ENCODE data around the gene WWP2.
"Not testable (repeated sequence)": the region's sequence is repeated elsewhere in the genome, so short reads cannot be mapped to it uniquely, and the experiment has no call there.

WWP2 gene

DNA sequence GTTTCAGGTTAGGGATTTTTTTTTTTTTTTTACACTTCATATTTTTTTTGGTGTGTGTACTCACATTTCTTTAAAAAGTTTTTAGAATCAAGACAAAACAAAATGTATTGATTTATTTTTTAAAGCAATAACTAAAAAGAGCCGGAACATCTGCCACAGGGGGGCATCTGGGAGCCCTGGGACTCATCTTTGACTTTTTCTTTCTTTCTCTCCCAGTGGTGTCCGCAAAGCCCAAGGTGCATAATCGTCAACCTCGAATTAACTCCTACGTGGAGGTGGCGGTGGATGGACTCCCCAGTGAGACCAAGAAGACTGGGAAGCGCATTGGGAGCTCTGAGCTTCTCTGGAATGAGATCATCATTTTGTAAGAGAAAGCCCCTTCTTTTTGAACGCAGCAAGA is 36.3 kb downstream of the WWP2 start:
- DNase-seq = no peak

- no peak for DNase-seq
These were observed 37.5 kb downstream of the WWP2 start for GRCh38 chr16:69799611-69800031.

GRCh38 chr16:69804297-69804696 is 42.2 kb downstream of the WWP2 start:
- no peak for DNase-seq

GRCh38 chr16:69806776-69807175 is 44.6 kb downstream of the WWP2 start:
- DNase-seq = not testable (repeated sequence)

DNA sequence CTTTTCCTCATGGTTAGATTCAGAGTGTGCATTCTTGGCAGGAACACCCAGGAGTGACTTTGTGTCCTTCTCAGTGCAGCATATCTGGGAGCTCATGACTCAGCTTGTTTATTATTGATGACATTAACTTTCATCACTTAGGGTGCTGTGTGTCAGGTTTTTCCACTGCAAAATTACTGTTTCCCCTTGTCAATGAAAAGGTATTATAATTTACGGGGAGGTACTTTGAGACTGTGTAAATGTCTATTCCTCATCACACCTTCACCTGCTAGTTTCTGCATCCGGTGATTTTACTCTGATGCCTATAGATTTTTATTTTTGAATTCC is 50.5 kb downstream of the WWP2 start:
- no peak for DNase-seq

GRCh38 chr16:69814078-69814477 is 51.9 kb downstream of the WWP2 start:
- DNase-seq = no peak

DNA sequence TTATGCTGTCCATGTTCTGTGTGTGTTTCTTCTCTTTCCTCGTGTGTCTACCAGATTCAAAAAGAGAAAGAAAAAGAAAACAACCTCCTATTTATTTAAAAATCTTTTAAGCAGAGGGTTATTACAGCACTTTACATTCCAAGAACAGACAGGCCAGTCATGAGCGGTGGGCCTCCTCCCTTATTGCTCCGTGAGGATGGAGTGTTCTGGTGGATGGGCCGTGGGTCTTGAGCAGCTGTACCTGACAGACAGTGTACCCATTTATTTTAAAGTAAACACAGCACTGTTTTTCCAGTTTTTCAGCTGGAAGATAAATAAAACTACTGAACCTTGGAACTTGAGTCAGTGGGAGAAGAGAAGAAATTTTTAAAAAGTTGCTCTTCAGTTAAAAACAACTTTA is 52.4 kb downstream of the WWP2 start:
- DNase-seq = no peak

DNA sequence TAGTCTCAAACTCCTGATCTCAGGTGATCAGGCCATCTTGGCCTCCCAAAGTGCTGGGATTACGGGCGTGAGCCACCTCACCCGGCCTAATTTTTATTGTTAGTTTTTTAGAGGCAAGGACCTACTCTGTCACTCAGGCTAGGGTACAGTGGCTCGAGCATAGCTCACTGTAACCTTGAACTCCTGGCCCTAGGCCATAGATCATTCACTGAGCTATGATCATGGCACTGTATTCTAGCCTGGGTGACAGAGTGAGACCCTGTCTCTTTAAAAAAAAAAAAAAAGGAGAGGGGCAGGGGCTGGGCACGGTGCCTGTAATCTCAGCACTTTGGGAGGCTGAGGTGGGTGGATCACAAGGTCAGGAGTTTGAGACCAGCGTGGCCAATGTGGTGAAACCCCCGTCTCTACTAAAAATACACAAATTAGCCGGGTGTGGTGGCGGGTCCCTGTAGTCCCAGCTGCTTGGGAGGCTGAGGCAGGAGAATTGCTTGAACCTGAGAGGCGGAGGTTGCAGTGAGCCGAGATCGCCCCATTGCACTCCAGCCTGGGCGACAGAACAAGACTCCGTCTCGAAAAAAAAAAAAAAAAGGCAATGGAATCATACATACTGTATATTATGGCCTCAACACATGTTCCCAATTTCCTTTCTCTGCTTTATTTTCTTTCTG is 53.2 kb downstream of the WWP2 start:
- DNase-seq = not testable (repeated sequence)

DNA sequence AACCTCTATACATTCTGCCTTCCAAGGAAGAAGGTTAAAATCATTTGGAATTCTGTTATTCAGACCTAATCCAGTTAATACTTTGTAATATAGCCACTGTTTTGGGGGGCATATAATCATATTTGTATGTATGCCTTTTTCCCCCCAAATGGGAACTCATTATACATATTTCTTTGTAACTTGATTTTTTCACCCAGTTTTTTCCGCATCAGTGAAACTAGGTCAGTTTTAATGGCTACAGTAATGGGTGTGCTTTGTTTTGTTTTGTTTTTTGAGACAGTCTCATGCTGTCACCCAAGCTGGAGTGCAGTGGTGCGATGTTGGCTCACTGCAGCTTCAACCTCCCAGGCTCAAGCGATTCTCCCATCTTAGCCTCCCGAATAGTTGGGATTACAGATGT is 54.9 kb downstream of the WWP2 start:
- DNase-seq = no peak

GRCh38 chr16:69818891-69819545 is 56.9 kb downstream of the WWP2 start:
- no peak for DNase-seq

DNA sequence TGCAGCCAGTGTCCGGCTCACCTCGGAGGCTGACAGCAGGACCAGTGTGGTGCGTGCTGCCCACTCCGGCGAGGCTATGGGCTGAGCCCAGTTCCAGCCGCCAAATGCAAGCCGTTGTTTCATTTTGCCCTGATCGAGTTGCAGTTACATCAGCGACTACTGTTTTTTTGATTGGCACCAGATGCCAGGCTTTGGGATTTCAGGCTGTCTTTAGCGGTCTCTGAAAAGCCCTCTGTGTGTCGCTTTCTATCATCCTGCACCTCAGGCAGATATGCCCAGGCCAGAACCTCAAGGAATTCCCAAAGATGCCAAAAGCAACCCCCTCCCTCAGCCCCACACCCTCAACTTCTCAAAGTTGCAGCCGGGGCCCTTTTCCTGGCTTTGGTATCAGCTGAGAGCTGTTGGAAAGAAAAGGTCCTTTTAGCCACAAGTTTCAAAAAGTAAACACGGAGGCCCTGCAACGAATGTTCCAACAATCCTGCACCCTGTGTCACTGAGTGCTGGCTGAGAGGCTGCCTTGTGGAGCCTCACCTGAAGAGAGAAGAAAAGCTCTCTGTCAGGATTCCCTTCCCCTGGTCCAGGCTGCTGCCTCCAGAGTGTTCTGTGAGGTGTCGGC is 58.9 kb downstream of the WWP2 start:
- DNase-seq = no peak

DNA sequence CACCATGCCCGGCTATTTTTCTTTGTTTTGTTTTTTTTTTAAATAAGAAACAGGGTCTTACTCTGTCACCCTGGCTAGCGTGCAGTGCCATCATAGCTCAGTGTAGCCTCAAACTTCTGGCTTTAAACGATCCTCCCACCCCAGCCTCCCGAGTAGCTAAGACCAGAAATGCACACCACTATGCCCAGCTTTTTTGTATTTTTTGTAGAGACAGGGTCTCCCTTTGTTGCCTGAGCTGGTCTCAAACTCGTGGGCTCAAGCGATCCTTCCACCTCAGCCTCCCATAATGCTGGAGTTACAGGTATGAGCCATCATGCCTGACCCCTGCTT is 59.7 kb downstream of the WWP2 start:
- DNase-seq = no peak

- DNase-seq = no peak
These were observed 60.2 kb downstream of the WWP2 start for GRCh38 chr16:69822174-69822935.

GRCh38 chr16:69823831-69824563 is 61.9 kb downstream of the WWP2 start:
- DNase-seq = no peak

DNA sequence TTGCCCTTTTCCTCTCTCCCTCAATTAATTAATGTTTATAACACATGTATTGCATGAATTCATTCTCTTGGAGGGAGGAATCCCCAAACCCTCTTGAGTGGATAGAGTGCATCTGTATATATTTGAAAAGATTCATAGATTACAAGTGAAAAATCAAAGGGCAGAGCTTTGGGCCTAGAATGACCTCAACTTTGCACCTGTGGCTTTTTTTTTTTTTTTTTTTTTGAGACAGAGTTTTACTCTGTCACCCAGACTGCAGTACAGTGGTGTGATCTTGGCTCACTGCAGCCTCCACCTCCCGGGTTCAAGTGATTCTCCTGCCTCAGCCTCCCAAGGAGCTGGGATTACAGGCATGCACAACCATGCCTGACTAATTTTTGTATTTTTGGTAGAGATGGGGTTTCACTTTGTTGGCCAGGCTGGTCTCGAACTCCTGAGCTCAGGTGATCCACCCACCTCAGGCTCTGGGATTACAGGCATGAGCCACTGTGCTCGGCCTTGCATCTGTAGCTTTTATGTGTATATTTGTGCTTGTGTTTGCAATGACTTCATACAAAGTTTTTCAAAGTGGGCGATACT is 62.5 kb downstream of the WWP2 start:
- DNase-seq = not testable (repeated sequence)

DNA sequence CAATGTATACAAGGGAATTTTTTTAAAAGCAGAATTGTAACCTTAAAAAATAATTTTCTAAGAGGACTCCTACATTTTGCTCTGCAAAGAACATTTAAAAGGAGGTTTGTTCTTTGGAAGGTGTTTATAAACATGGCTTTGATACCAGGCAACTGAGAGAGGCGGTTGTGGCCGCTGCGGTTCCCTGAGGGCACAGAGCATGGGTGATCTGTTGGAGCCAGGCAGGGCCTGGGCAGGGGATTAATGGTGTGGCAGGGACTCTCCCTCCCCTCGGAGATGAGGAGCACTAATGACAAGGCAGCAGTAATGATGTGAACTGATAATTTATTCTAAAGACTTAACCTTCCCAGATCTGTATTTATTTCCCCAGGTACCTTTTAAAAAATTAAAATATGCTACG is 65.4 kb downstream of the WWP2 start:
- DNase-seq = no peak

- no peak for DNase-seq
These were observed 67.2 kb downstream of the WWP2 start for GRCh38 chr16:69829338-69829737.

GRCh38 chr16:69830146-69830533 is 68.0 kb downstream of the WWP2 start:
- no peak for DNase-seq

- DNase-seq = no peak
These were observed 68.5 kb downstream of the WWP2 start for GRCh38 chr16:69830534-69831211.

GRCh38 chr16:69831212-69832123 is 69.3 kb downstream of the WWP2 start:
- no peak for DNase-seq

Measured in activated naive CD4-positive, alpha-beta T cell treated with anti-CD3 and anti-CD28 coated beads, Interleukin-2, amount 50 U/mL, for 16 hours (primary cell).